Measurements from ENCODE around the gene ELOA.
"Not testable (repeated sequence)": the region's sequence is repeated elsewhere in the genome, so short reads cannot be mapped to it uniquely, and the experiment has no call there.

ELOA gene

GRCh38 chr1:23801338-23801748 lies 58.1 kb downstream of the ELOA start:
- CTCF ChIA-PET: interaction anchor here (1.6 to 3.1 kb wide), 3 partner anchors 9 to 30 kb away, joined by 6 to 41 read pairs (median 7); partner anchors contain the start of gene HMGCL
- POLR2A ChIA-PET: interaction anchor here (0.6 to 2.7 kb wide), 4 partner anchors 9 to 24 kb away, joined by 3 to 10 read pairs (median 6); partner anchors contain the start of genes HMGCL and LYPLA2
- no peak for TF ChIP-seq CTCF (IDR thresholded peaks at IDR 0.05; ENCODE audit: insufficient read depth, low read length, missing control alignments)
- peak overlapping the region; percentile 85 for H3K4me3 ChIP-seq (ENCODE audit: low read depth, low read length)
- no peak for DNase-seq (ENCODE audit: low read depth, low spot score)

GRCh38 chr1:23801876-23802275 lies 58.6 kb downstream of the ELOA start:
- no peak overlapping the region for H3K4me3 ChIP-seq (ENCODE audit: low read depth, low read length)
- POLR2A ChIA-PET: interaction anchor here (0.6 to 2.0 kb wide), 3 partner anchors 10 to 12 kb away, joined by 3 to 7 read pairs (median 4); partner anchors contain the start of gene LYPLA2
- DNase-seq (ENCODE audit: low read depth, low spot score): no peak
- TF ChIP-seq CTCF (IDR thresholded peaks at IDR 0.05; ENCODE audit: insufficient read depth, low read length, missing control alignments): no peak
- CTCF ChIA-PET: interaction anchor here (1.0 to 3.1 kb wide), 5 partner anchors 9 to 115 kb away, joined by 3 to 41 read pairs (median 6); partner anchors contain the start of gene HMGCL

- DNase-seq (ENCODE audit: low read depth, low spot score); H3K4me3 ChIP-seq (ENCODE audit: low read depth, low read length): not testable (repeated sequence)
- ChIA-PET POLR2A (interaction anchor here (0.7 to 1.5 kb wide), 2 partner anchors 11 to 22 kb away, joined by 4 to 6 read pairs; no protein-coding TSS in a partner anchor), CTCF (interaction anchor here (0.8 to 3.1 kb wide), 6 partner anchors 8 to 114 kb away, joined by 3 to 41 read pairs (median 6); partner anchors contain the start of gene HMGCL)
These were observed 59.6 kb downstream of the ELOA start for GRCh38 chr1:23802809-23803342.

GRCh38 chr1:23803674-23804073 lies 60.4 kb downstream of the ELOA start:
- ChIA-PET POLR2A (interaction anchor here (1.5 kb wide), 1 partner anchor 12 kb away, joined by 6 read pairs; no protein-coding TSS in a partner anchor), CTCF (interaction anchor here (8.7 kb wide), 1 partner anchor 18 kb away, joined by 134 read pairs; the partner anchor contains the start of gene HMGCL)
- DNase-seq (ENCODE audit: low read depth, low spot score): no peak
- no peak overlapping the region for H3K4me3 ChIP-seq (ENCODE audit: low read depth, low read length)
- no peak for TF ChIP-seq CTCF (IDR thresholded peaks at IDR 0.05; ENCODE audit: insufficient read depth, low read length, missing control alignments)

GRCh38 chr1:23804183-23804835 lies 61.0 kb downstream of the ELOA start:
- H3K4me3 ChIP-seq (ENCODE audit: low read depth, low read length): no peak overlapping the region
- DNase-seq (ENCODE audit: low read depth, low spot score): no peak
- POLR2A ChIA-PET: no interaction called here
- no peak for TF ChIP-seq CTCF (IDR thresholded peaks at IDR 0.05; ENCODE audit: insufficient read depth, low read length, missing control alignments)
- CTCF ChIA-PET: interaction anchor here (8.7 kb wide), 1 partner anchor 17 kb away, joined by 134 read pairs; the partner anchor contains the start of gene HMGCL

GRCh38 chr1:23805025-23805424 lies 61.8 kb downstream of the ELOA start:
- ChIA-PET POLR2A (no interaction called here), CTCF (interaction anchor here (0.6 to 8.7 kb wide), 2 partner anchors 17 to 33 kb away, joined by 3 to 134 read pairs; partner anchors contain the start of gene HMGCL)
- no peak for DNase-seq (ENCODE audit: low read depth, low spot score)
- no peak for TF ChIP-seq CTCF (IDR thresholded peaks at IDR 0.05; ENCODE audit: insufficient read depth, low read length, missing control alignments)
- H3K4me3 ChIP-seq (ENCODE audit: low read depth, low read length): no peak overlapping the region

All from AG04449 (cell line).